K562 (cell line): Measurements from ENCODE around the gene SYNGR1. TPM values are rescaled to one million over a fixed set of nuclear protein-coding genes. Genes with fewer than 3 reads are reported as not detected.

Source experiments
- ARNT ChIP-seq, 2 experiments: fragments of 450-650 bp; IDR thresholded peaks; 2 replicates each; pipeline ENCODE4 v1.6.1; 2016; ENCODE audit warnings: mild to moderate bottlenecking in 1 of 2
- CSDE1 ChIP-seq, 2 experiments: fragments of 450-650 bp; IDR thresholded peaks; 2 replicates each; pipeline ENCODE4 v1.6.1; 2016; ENCODE audit warnings: mild to moderate bottlenecking in 1 of 2
- CTCF ChIP-seq, 3 experiments: IDR thresholded peaks in 2 of 3; conservative IDR thresholded peaks in 1 of 3; 2 replicates each; pipeline ENCODE4 v1.5.1; 2011 to 2012; ENCODE audit warnings: low read length in 3 of 3, mild to moderate bottlenecking in 3 of 3, control low read depth in 2 of 3, improper control_type of control experiment in 1 of 3, inconsistent platforms in 1 of 3, low read depth in 1 of 3, mixed read lengths in 1 of 3, moderate library complexity in 1 of 3; ENCODE audit not compliant: insufficient read depth in 2 of 3
- DEAF1 ChIP-seq: fragments of 450-650 bp; formaldehyde crosslinking; IDR thresholded peaks from 2 replicates; pipeline ENCODE4 v1.4.0; 2020; ENCODE audit warnings: mild to moderate bottlenecking, moderate library complexity
- JUND ChIP-seq, 2 experiments: IDR thresholded peaks; 2 replicates in 1 of 2; 3 replicates in 1 of 2; pipeline ENCODE4 v1.6.1; 2011; ENCODE audit warnings: borderline replicate concordance in 2 of 2, low read depth in 2 of 2, low read length in 2 of 2, improper control_type of control experiment in 1 of 2, missing biosample characterization in 1 of 2, missing genetic modification characterization in 1 of 2, missing genetic modification reagents in 1 of 2
- NFIC ChIP-seq: fragments of 450-650 bp; IDR thresholded peaks from 2 replicates; pipeline ENCODE4 v1.6.1; 2017; ENCODE audit warnings: mild to moderate bottlenecking, inconsistent platforms
- RAD21 ChIP-seq, 2 experiments: fragments of 250-450 bp in 1 of 2; fragments of 450-650 bp in 1 of 2; sonication (Bioruptor Pico) in 1 of 2; formaldehyde crosslinking in 1 of 2; IDR thresholded peaks in 1 of 2; conservative IDR thresholded peaks in 1 of 2; 2 replicates each; pipeline versions ENCODE4 v1.4.0 to v1.8.0; 2020 to 2022; ENCODE audit warnings: mild to moderate bottlenecking in 2 of 2, moderate library complexity in 1 of 2
- RBFOX2 ChIP-seq: fragments of 200-400 bp; formaldehyde crosslinking; IDR thresholded peaks from 2 replicates; pipeline ENCODE4 v1.6.1; 2017; ENCODE audit warnings: low read depth, mild to moderate bottlenecking, low read length, moderate library complexity
- RCOR1 ChIP-seq, 2 experiments: IDR thresholded peaks; 2 replicates each; pipeline ENCODE4 v1.6.1; 2012; ENCODE audit warnings: low read depth in 2 of 2, low read length in 2 of 2, borderline replicate concordance in 1 of 2, improper control_type of control experiment in 1 of 2
- SMC3 ChIP-seq: conservative IDR thresholded peaks from 2 replicates; pipeline ENCODE4 v1.6.1; 2011; ENCODE audit warnings: low read depth, low read length, improper control_type of control experiment; ENCODE audit not compliant: insufficient read depth
- TFAM ChIP-seq: fragments of 250-450 bp; sonication (Bioruptor Pico); conservative IDR thresholded peaks from 2 replicates; pipeline ENCODE4 v1.5.0; 2021; ENCODE audit warnings: mild to moderate bottlenecking, moderate library complexity
- TFAP4 ChIP-seq: sonication (generic); formaldehyde crosslinking; IDR thresholded peaks from 2 replicates; pipeline ENCODE4 v1.8.0; 2022; ENCODE audit warnings: missing genetic modification reagents, mild to moderate bottlenecking, moderate library complexity, borderline replicate concordance
- ZNF146 ChIP-seq: IDR thresholded peaks from one replicate; pipeline ENCODE4 v1.6.1; 2018; ENCODE audit warnings: missing compliant biosample characterization; ENCODE audit not compliant: unreplicated experiment
- polyA plus RNA-seq, 8 experiments: library from polyadenylated mRNA; depleted of rRNA in 4 of 8; stranded (reverse) in 5 of 8; unstranded in 3 of 8; fragments of >200 nt; fragmentation: Nextera tagmentation in 2 of 8; fragmentation: Illumina TruSeq in 1 of 8; extraction: Ambion mirVana in 2 of 8; extraction: Trizol in 1 of 8; gene quantifications; 2 replicates each; pipeline versions ENCODE4 v1.2.1 to v1.2.3, GENCODE V29; 2011 to 2014; ENCODE audit warnings: inconsistent platforms in 1 of 8, missing spikeins in 1 of 8
- total RNA-seq, 7 experiments: library from RNA; depleted of rRNA in 6 of 7; stranded (reverse); fragments of >200 nt in 6 of 7; fragmentation: Illumina TruSeq in 2 of 7; extraction: Trizol in 2 of 7; gene quantifications; 2 replicates each; pipeline versions ENCODE4 v1.2.1 to v1.2.3, GENCODE V29; 2011 to 2021; ENCODE audit warnings: low replicate concordance in 1 of 7
- TF ChIP-seq, protein P1 (sequence below), 2 experiments: IDR thresholded peaks in 1 of 2; conservative IDR thresholded peaks in 1 of 2; 2 replicates each; pipeline ENCODE4 v1.6.1; 2016; ENCODE audit warnings: low read depth in 2 of 2, mild to moderate bottlenecking in 1 of 2, missing compliant biosample characterization in 1 of 2, missing genetic modification characterization in 1 of 2, moderate library complexity in 1 of 2
- TF ChIP-seq, protein P2 (sequence below): fragments of 450-650 bp; conservative IDR thresholded peaks from 2 replicates; pipeline ENCODE4 v1.6.1; 2016; ENCODE audit warnings: missing genetic modification characterization, low read depth, mild to moderate bottlenecking, control low read depth, missing compliant biosample characterization

The SYNGR1 gene
- total and polyA plus RNA-seq, 9 of the 15 experiments (the other 6 are each of a cell fraction or from before 2014, with no cell fraction given): 1.8 to 15.9 (median 5.5) TPM

- TF ChIP-seq RAD21 (CRISPR knock-in tag; conservative IDR thresholded peaks at IDR 0.05 in 1 of 2, IDR thresholded peaks at IDR 0.05 in 1 of 2) (peak; percentile 46 to 75), ARNT (IDR thresholded peaks at IDR 0.05) (no peak), RBFOX2 (0 out of 2 replicates have a peak, but pooled peaks have one; percentile 15), TFAP4 (CRISPR knock-in tag) (peak; percentile 88; the same call in 1 of the 2 replicates), ZNF146 (no peak), CTCF (IDR thresholded peaks at IDR 0.05 in 2 of 3, conservative IDR thresholded peaks at IDR 0.05 in 1 of 3; ENCODE audit: insufficient read depth in 2 of 3, low read depth in 1 of 3, low read length in 3 of 3) (peak; percentile 68 to 75 (median 74)), JUND (IDR thresholded peaks at IDR 0.05; ENCODE audit: borderline replicate concordance, low read depth, low read length) (0 out of 2 replicates have a peak, but pooled peaks have one; percentile 32), JUND (tag; IDR thresholded peaks at IDR 0.05; ENCODE audit: borderline replicate concordance, low read depth, low read length) (no peak), SMC3 (peak; percentile 65), CSDE1 (IDR thresholded peaks at IDR 0.05) (no peak), RCOR1 (IDR thresholded peaks at IDR 0.05; ENCODE audit: borderline replicate concordance in 1 of 2, low read depth in 2 of 2, low read length in 2 of 2) (0 out of 4 replicates have a peak, but pooled peaks of 1 of the 2 experiments have one; percentile 38), NFIC (peak; percentile 59), TFAM (CRISPR knock-in tag) (no peak), DEAF1 (CRISPR knock-in tag) (peak; percentile 58)
- TF ChIP-seq, protein P1, sequence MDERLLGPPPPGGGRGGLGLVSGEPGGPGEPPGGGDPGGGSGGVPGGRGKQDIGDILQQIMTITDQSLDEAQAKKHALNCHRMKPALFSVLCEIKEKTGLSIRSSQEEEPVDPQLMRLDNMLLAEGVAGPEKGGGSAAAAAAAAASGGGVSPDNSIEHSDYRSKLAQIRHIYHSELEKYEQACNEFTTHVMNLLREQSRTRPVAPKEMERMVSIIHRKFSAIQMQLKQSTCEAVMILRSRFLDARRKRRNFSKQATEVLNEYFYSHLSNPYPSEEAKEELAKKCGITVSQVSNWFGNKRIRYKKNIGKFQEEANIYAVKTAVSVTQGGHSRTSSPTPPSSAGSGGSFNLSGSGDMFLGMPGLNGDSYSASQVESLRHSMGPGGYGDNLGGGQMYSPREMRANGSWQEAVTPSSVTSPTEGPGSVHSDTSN (CRISPR knock-in tag; IDR thresholded peaks at IDR 0.05; ENCODE audit: low read depth): peak; percentile 72
- TF ChIP-seq, protein P1 (tag; conservative IDR thresholded peaks at IDR 0.05; ENCODE audit: low read depth): peak; percentile 91
- TF ChIP-seq, protein P2, sequence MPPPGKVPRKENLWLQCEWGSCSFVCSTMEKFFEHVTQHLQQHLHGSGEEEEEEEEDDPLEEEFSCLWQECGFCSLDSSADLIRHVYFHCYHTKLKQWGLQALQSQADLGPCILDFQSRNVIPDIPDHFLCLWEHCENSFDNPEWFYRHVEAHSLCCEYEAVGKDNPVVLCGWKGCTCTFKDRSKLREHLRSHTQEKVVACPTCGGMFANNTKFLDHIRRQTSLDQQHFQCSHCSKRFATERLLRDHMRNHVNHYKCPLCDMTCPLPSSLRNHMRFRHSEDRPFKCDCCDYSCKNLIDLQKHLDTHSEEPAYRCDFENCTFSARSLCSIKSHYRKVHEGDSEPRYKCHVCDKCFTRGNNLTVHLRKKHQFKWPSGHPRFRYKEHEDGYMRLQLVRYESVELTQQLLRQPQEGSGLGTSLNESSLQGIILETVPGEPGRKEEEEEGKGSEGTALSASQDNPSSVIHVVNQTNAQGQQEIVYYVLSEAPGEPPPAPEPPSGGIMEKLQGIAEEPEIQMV (tag): no peak
Observed at GRCh38 chr22:39306456-39307361, 43.1 kb upstream of the SYNGR1 start (continued).
